HG02884 (cell line): ENCODE results near the gene OR6J1.
"Not testable (repeated sequence)": the region's sequence is repeated elsewhere in the genome, so short reads cannot be mapped to it uniquely, and the experiment has no call there.

Source experiments
- ATAC-seq: cut with Tn5 transposase; IDR thresholded peaks from one replicate; pipeline ENCODE4 v1.9.1; 2021; ENCODE audit warnings: mild to moderate bottlenecking, moderate library complexity; ENCODE audit not compliant: unreplicated experiment

The OR6J1 gene

DNA sequence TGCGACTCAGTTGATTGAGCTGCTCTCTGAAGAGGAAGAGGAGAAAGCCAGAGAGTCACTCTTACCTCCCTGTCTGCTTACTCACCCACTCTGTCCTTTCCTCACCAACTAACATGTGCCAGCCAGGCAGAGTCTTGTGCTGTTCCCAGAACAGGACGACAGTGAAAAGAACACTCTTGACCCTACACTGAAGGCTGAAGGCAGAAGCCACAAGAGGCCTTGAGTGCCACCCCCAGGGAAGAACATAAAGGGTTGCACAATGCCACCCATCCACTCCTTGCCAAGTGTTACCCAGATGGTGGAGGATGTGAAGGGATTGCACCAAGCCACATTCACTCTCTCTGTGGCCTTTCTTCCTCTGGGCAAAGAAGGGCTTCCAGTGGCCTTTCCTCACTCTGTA lies 33.2 kb downstream of the OR6J1 start:
- no peak for ATAC-seq

DNA sequence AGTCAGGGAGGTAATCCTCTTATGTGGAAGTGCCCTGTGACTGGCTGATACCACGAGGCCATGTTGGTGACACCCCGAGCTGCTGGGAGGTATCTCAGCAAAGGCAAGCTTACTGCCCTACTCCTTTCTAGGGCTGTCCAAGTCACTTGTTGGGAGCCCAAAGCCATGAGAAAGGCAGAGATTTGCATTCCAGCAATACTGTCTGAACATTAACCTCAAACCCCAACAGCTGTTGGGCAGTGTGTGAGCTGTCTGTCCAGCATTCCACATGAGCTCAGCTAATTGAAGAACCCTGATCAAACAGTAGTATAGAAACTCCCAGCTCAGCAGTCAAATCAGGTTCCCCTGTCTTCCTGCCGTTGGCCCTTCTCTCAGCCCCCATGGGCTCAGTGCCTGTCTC lies 36.9 kb downstream of the OR6J1 start:
- ATAC-seq = no peak

DNA sequence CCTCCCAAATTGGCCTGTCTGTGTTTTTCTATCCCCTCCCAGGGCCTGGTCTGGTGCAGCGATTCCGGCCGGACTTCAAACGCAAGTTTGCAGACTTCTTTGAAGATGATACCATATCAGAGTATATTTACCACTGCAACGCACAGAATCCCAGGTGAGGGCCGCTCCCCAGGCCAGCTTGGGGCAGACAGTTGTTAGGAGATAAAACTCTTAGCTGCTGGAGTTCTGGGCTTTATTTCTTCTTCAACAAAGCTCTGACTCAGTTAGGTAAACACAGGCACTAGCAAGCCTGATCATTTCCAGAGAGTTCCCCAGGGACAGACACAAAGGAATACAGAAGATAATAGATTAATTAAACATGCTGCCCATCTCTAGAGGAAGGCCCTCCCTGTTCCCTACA lies 37.8 kb downstream of the OR6J1 start:
- no peak for ATAC-seq

DNA sequence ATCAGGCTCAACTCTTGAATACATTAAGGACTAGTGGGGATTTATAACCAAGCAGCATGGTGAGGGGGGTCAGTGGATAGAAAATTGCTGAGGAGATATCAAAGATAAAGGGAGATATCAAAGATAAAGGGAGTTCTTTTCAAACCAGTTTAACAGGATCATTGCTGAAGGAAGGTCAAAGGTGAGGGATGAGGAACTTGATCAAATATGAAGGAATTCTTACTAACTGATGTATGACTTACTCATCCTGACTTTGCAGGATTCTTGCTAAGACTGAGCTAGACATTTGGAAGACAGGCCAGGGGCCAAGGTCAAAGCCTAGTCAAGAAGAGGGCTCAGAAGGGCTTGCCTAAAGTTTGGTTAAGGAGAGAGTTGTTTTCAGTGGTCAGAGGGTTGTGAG lies 41.3 kb downstream of the OR6J1 start:
- ATAC-seq = no peak

DNA sequence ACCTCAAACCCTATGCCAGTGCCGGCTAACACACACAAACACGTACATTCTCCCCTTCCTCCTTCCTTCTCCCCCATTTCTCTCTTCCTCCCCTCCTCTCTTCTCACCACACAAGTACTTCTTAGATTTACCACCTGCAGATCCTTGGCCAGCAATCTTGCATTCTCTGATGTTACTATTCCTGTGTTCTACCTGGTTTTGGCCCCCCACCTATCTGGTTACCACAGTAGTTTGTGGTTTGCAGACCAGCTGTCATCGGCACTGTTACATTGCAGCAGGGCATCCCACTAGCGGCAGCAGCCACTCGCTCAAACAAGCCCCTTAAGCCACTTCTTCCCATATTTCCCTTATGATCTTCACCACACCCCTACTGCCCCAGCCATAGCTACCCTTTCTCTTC lies 42.2 kb downstream of the OR6J1 start:
- ATAC-seq = no peak

DNA sequence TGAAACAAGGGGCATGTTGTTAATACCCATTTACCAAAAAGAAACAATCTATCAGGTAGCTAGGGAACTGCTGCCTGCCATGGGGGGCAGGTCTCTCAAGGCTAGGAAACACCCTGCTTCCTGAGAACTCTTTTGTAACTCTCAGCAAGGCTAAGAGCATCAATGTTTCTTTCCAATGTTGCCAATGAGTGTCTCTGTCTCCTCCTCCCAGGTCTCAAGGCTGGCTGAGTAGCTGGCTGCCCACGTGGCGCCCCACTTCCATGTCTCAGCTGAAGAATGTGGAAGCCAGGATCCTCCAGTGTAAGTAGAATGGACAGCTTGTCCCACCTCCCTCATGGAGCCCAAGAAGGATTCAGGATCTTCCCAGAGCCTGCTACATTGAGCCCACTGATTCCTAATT lies 42.7 kb downstream of the OR6J1 start:
- no peak for ATAC-seq

DNA sequence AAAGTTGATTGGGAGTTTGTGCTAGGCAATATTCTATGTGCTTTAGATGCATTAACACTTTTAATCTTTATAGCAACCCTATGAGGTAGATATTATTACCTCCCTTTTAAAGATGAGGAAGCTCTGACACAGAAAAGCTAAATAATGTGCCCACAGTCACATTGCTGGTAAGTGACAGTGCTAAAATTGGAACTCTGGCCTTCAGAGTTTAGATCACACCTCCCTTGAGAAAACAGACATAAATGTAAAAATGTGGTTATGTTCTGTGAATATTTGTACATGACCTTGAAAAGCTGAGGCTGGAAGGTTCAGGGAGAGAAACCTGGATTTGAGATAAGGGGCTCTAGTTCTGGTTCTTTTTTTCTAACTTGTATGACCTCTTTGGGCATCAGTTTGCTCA lies 44.1 kb downstream of the OR6J1 start:
- ATAC-seq = no peak

DNA sequence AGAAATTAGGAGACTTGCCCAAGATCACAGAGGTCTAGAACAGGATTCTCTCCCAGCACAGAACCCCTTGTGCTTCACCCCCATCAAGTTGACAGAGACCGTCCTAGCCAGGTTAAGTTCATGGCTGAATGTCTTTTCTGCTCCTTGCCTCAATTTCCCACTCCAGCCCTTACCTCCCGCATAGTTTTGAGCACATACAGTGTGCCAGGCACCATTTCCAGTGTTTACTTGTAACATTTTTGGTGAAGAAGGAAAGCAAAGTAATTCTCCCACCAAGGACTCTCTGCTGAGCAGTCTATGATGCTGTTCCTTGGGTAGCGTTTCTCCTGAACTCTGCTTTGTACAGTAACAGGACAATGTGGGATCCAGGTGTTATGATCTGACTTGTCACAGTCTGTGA lies 44.8 kb downstream of the OR6J1 start:
- ATAC-seq = no peak

DNA sequence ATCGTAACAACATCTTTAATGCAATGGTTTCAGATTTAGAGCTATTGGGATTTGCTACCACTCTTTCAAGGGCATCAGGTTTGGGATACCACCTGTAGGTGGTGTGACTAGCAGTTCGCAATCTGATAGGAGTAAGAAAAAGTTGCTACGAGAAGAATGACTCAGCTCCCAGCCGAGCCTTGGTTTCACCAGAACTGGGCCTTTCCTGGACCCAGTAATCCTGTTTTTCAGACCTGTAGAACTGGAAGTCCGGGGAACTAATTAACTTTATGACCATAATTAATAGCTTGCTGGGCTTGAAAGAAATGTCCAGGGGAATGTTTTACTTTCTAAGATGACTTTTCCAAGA lies 45.3 kb downstream of the OR6J1 start:
- no peak for ATAC-seq

DNA sequence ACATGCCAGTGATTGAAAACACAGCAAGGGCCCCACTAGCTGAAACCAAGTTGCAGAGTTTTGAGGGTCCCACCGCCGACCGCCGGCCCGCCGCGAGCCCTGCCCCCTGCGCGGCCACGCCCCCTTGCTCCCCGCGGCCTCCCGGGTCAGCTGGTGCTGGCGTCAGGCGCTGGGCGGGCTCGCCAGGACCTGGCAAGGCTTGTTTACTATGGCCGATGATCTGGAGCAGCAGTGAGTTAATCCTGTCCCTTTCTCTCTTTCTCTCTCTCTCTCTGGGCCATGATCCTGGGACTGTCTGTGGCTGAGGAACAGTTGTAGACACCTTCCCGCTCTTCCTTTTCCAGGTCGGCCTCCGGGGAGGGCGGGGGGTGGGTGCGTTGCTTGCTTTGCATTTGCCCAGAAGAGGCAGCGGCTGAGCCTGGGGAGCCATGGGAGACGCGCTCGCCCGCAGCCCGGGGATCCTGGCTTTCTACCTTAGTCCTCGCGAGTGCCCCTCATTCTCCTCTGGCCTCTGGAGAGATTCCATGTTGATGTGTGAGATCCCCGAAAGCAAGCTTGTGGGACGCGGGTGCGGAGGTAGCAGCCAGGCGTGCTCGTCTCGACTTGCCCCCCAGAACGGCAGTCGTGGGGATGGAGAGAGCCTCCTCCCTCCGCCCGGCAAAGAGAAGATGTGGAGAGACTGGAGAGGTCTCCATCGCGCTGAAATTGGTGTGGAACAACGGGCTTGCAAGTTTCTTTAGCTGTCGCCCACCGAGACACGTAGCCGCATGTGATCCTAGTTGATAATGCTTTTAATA lies 45.9 kb downstream of the OR6J1 start, which contains the start of gene ABHD4:
Gene ABHD4, plus strand, starts transcription at position 202 of the 797 bp plus-strand sequence. Its CDS starts 7 bp downstream, at position 209.
- peak; percentile 67 for ATAC-seq

DNA sequence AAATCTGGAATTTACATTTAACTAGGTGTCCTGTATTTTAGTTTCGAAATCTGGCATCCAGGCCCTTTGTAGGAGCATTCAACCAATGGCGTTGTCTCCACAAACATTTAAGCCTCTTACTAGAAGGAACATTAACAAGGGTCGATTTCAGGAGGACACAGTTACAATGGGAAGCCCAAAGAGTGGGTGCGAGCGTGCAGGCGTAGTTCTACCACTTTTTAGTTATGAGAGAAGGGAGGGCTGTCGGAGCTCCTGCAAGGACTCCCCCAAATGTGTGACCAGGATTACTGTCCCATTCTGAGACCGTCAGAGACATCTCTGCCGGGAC lies 46.4 kb downstream of the OR6J1 start:
- ATAC-seq = peak; percentile 29

DNA sequence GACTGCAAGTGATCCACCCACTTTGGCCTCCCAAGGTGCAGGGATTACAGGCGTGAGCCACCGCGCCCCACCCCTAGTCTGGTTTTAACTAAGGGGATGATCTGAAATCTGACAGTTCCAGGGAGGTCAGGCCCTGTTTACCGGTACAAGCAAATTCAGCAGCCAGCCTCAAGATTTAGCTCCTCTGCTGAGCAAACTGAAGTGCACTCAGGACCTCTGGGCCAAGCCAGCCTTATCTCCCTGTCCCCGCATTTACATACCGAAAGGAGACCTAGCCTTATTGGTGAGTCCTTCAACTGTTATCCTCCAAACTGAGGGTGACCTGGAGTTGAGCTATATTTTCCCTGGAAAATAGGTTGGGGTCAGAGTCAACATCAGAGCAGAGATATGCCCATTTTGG lies 46.9 kb downstream of the OR6J1 start:
- no peak for ATAC-seq

DNA sequence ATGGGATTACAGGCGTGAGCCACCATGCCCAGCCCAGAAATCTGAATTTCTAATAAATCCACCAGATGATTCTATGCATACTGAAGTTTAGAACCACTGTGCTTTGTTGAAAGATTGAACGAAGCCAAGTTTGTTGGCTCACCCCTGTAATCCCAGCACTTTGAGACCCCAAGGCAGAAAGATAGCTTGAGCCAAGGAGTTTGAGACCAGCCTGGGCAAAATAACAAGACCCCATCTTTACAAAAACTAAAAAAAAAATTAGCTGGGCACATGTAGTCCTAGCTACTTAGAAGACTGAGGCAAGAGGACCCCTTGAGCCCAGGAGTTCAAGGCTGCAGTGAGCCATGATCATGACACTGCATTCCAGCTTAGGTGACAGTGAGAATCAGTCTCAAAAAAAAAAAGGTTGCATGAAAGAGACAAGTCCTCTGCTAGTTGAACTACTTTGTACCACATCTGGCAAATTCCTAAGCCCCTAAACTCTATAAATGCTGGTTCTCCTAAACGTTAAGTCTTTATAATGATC lies 47.7 kb downstream of the OR6J1 start:
- ATAC-seq = no peak

DNA sequence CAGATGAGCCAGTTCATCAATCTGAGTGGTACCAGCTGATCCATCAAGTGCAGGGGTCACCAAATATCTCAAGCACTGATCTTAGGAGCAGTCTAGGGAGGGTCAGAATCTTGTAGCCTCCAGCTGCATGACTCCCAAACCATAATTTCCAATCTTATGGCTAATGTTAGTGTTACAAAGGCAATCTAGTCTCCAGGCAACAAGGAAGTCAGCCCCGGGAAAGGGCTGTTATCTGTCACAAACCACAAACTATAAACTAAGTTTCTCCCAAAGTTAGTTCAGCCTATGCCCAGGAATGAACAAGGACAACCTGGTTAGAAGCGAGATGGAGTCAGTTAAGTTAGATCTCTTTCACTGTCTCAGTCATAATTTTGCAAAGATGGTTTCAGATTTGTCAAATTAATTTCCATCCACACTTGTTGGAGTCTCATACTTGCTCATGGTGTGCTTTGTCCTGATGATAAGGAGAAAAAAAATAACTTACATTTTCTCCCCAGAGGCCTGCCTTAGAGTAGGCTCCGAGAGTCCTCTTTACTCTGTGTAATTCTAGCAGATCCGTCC lies 49.9 kb downstream of the OR6J1 start:
- no peak for ATAC-seq

DNA sequence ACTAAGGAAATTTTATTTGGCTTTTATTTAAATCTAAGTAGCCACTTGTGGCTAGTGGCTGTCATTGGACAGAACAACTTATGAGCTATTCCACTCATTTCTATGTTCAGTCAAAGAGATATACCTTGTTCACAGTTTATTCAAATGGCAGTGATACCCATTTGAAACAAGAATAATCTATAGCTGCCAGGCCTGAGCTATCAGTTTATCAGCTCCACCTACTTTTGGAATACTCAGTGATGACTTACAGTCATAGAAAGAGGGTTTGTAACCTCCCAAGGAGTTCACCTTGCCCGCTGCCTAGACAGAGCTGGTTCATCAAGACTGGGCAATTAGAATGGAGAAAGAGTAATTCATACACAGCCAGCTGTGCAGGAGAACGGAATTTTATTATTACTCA lies 50.6 kb downstream of the OR6J1 start:
- no peak for ATAC-seq

DNA sequence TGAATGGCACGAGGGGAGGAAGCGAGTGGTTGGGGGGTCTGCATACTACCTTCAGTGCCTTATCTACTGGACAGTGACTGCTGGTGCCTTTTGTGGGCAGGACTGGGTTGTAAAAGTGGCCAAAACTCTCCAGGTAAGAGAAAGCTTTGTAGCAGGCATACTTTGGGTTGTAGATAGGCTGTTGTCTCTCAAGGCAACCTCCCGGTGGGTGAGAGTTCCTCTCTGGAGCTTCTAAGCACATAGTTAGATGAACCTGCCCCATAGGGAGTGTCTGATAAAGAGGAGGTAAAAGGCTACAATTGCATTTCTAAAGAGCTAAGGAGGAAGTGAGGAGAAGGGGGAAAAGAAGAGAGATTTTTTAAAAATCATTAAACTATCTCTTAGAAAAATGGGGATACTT lies 51.0 kb downstream of the OR6J1 start:
- ATAC-seq = no peak

DNA sequence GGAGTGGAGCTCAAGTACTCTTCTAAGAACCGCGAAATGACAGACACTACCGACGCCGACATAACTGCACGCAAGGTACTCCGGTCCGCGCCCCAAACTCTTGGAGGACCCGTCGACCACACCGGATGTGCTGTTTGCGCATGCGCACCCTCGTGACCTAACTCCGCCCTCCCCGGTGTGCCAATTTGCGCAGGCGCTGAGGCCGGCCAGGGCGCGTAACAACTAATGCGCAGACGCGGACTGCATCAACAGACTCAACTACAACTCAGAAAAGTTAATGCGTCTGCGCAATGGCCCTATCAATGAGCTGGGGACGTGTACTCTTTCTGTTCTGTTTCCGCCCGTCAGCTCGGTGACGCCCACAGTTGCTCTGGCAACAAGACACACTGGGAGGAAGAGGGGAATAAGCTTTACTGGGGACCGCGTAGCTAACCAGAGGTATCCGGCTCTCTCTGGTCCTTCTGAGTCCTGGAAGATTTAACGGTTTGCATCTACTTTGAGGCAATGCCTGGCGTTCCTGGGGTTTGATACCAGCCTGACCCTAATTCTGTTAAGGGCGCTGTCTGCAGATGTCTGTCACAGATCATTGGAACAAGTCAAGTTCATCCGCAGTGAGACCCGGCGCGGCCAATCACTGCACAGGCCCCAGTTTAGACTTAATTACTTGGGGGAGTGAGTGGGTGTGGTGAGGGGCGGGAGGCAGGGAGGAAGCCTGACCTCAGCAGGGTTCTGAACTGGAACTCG lies 54.9 kb downstream of the OR6J1 start, which contains the start of gene DAD1:
Gene DAD1, minus strand, starts transcription at position 129 of the 744 bp plus-strand sequence. Its CDS starts 67 bp downstream, at position 62.
- peak; percentile 87 for ATAC-seq

DNA sequence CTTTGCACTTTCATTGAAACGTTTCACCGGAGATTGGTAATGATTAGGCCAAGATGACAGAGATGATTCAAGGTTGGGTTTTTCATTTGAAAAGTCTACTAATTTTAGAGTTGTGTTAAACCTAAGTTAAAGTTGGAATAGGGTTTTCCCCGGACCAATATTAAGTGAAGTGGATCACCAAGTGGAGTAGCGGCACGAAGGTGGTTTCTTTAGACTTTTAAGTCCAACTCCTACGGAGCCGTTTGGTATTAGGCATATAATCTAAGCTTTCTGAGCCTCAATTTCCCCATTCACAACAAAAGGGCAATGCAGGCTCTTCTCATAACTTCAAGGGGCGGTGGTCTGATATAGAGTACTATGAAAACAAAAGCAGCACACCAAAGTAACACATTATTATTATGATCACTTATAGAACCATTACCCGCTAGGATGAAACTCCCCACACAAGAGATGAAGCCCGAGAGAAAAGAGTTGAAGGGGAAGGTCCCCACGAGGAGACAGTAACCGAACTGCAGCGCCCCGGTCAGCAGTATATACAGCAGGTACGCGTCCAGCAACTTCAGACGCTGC lies 55.5 kb downstream of the OR6J1 start:
- ATAC-seq = no peak

DNA sequence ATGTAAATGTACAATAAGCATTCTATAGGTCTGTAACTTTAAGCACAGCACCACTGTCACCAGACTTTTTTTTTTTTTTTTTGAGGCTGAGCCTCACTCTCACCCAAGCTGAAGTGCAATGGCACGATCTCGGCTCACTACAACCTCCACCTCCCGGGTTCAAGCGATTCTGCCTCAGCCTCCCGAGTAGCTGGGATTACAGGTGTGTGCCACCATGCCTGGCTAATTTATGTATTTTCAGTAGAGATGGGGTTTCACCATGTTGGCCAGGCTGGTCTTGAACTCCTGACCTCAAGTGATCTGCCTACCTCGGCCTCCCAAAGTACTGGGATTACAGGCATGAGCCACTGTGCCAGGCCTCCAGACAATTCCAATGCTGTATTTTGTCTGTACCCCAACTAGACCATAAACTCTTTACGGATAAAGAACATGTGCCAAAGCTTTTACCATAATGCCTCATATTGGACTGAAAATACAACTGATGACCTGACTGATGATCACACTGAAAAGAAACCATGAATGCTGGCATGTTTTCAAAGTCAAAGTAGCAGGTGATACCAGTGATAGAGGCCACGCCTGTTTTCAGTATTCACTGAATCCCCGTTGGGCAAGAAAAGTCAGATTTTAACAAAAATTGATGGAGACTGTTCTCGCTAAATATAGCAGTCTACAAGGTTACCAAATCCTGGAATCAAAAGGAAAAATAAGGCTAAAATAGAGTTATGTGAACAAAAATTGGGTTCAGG lies 56.3 kb downstream of the OR6J1 start:
- ATAC-seq = not testable (repeated sequence)

DNA sequence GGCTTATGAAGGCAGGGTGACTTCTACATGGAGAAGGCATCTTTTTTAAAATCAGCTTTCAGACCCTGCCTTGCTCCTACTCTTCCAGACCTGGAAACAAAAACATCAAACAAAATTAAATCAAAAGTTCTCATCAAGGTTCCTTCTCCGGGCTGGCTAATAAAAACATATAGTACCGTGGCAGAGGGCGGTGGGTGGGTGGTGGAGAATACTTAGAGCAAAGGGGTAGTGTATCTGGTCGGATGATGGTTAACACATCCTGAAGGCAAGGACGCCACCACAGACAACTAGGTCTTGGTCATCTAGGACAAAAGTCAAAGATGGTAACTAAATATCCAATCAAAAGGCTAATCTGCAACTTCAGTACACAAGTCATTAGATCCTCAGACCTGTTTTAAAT lies 56.9 kb downstream of the OR6J1 start:
- no peak for ATAC-seq

DNA sequence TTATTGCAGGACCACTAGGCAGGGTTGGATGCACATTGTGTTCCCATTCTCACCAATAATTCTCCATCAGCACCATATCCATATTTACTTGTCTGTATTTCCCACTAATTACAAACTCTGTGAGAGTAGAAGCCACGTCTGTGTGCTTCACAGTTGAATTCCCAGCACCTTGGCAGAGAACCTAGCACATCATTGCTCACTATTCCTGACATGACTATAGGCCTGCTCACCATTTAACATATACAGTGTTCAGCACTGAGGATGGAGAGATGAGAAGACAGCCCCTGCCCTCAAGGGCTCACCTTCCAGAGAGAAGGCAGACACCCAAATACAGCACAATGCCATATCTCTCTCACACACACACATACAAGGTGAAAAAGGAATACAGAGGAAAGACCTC lies 60.2 kb downstream of the OR6J1 start:
- no peak for ATAC-seq
